Ascending aorta (tissue), 2 donors: ENCODE results near the gene POLD2. TPM values are rescaled to one million over a fixed set of nuclear protein-coding genes. Genes with fewer than 3 reads are reported as not detected.

Experiments
- DNase-seq, 2 donors: peaks; one replicate each; pipeline ENCODE4 v3.0.0-alpha.2; 2019; ENCODE audit warnings: low spot score in 2 of 2
- H3K27ac ChIP-seq, 2 donors: fragments of 200-600 bp; sonication (generic); one replicate each; pipeline ENCODE4 v1.5.1; 2016 to 2017; ENCODE audit warnings: mild to moderate bottlenecking in 1 of 2
- H3K27me3 ChIP-seq: fragments of 200-600 bp; sonication (generic); one replicate; pipeline ENCODE4 v1.5.1; 2017
- H3K36me3 ChIP-seq, 2 donors: fragments of 200-600 bp; sonication (generic); one replicate each; pipeline ENCODE4 v1.5.1; 2016
- H3K4me1 ChIP-seq, 2 donors: fragments of 200-600 bp; sonication (generic); one replicate each; pipeline ENCODE4 v1.5.1; 2016 to 2017; ENCODE audit warnings: mild to moderate bottlenecking in 1 of 2
- H3K4me3 ChIP-seq, 2 donors: fragments of 200-600 bp; sonication (generic); one replicate each; pipeline ENCODE4 v1.5.1; 2016 to 2017; ENCODE audit warnings: mild to moderate bottlenecking in 1 of 2
- H3K9me3 ChIP-seq, 2 donors: fragments of 200-600 bp; sonication (generic); one replicate each; pipeline ENCODE4 v1.5.1; 2016
- CTCF ChIP-seq, 3 experiments: fragments of 200-600 bp in 2 of 3; fragments of 450-650 bp in 1 of 3; sonication (generic) in 2 of 3; IDR thresholded peaks; one replicate each; pipeline ENCODE4 v1.5.1; 2016 to 2019; ENCODE audit warnings: antibody characterized with exemption in 3 of 3, mild to moderate bottlenecking in 1 of 3, moderate library complexity in 1 of 3
- intact Hi-C: fragments of 100-400 bp; cut with DNase I; formaldehyde crosslinking; loops from one replicate; pipeline ENCODE4 v1.15.1; 2023
- total RNA-seq: library from RNA; depleted of rRNA; stranded (reverse); fragments of >200 nt; gene quantifications from one replicate; pipeline ENCODE4 v1.1.0, GENCODE V29; 2016

POLD2 gene
- total RNA-seq, 1 donor from 2014 or later: 97.0 TPM

DNA sequence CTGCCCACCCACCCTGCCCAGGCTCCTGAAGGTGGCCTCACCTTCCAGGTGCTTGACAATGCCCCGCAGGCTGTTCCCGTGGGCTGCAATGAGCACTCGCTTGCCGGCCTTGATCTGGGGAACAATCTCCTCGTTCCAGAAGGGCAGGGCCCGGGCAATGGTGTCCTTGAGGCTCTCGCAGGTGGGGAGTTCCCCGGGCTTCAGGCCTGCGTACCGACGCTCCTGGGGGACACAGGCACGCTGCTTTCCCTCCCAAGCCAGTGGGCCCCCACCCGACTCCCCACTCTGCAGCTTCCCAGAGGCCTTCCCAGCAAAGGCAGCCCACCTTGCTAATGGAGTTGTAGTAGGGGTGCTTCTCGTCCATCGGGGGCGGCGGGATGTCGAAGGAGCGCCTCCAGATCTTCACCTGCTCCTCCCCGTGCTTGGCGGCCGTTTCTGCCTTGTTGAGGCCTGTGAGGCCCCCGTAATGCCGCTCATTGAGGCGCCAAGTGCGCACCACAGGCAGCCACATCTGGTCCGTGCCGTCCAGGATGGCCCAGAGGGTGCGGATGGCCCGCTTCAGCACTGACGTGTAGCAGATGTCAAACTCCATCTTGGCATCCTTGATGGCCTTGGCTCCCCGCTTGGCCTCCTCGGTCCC is 58.4 kb downstream of the POLD2 start:
- H3K27me3 ChIP-seq: no peaks in the 10 kb centered on the region
- no peak for DNase-seq
- no peak for TF ChIP-seq CTCF (IDR thresholded peaks at IDR 0.05)
- no peaks in the 10 kb centered on the region for H3K9me3 ChIP-seq
- H3K27ac ChIP-seq: peak overlapping the region; percentile 3 to 47
- intact Hi-C loops: loop anchor here (2.0 kb wide), 1 partner anchor 20 kb away; the partner anchor contains the start of gene DBNL
- peak overlapping the region; percentile 4 to 33 for H3K4me3 ChIP-seq
- peaks cover 18 to 24% of the 10 kb centered on the region in 2 donors for H3K36me3 ChIP-seq
- peaks cover 9 to 20% of the 10 kb centered on the region in 2 donors for H3K4me1 ChIP-seq

Other genes with a start within 250 kb of the POLD2 start
- 29.2 TPM for gene URGCP, start 217.0 kb downstream of the POLD2 start, total RNA-seq
- 13.1 TPM for gene UBE2D4, start 197.1 kb downstream of the POLD2 start, total RNA-seq
- gene SPDYE1, start 125.7 kb downstream of the POLD2 start, total RNA-seq: not detected
- gene DBNL, start 78.8 kb downstream of the POLD2 start, total RNA-seq: 177 TPM
- gene PGAM2, start 58.0 kb downstream of the POLD2 start, total RNA-seq: not detected
- gene POLM, start 41.0 kb downstream of the POLD2 start, total RNA-seq: 58.8 TPM
- 1,349 TPM for gene AEBP1, start 19.2 kb downstream of the POLD2 start, total RNA-seq
- gene MYL7, start 17.8 kb upstream of the POLD2 start, total RNA-seq: not detected
- 2.7 TPM for gene GCK, start 65.9 kb upstream of the POLD2 start, total RNA-seq
- gene YKT6, start 77.4 kb upstream of the POLD2 start, total RNA-seq: 40.1 TPM
- gene CAMK2B, start 202.0 kb upstream of the POLD2 start, total RNA-seq: 3.2 TPM